ENCODE results near the gene COL25A1.
"Not testable (repeated sequence)": the region's sequence is repeated elsewhere in the genome, so short reads cannot be mapped to it uniquely, and the experiment has no call there.

COL25A1 gene

GRCh38 chr4:109114501-109114900 lies 188.0 kb downstream of the COL25A1 start:
- DNase-seq = no peak

- DNase-seq = no peak
Observed at GRCh38 chr4:109113521-109113920, 188.9 kb downstream of the COL25A1 start.

- no peak for DNase-seq
Observed at GRCh38 chr4:109111031-109111430, 191.4 kb downstream of the COL25A1 start.

- not testable (repeated sequence) for DNase-seq
Observed at GRCh38 chr4:109108215-109108614, 194.2 kb downstream of the COL25A1 start.

- no peak for DNase-seq
Observed at GRCh38 chr4:109094056-109094455, 208.4 kb downstream of the COL25A1 start.

- no peak for DNase-seq
Observed at GRCh38 chr4:109091727-109092409, 210.6 kb downstream of the COL25A1 start.

- DNase-seq = no peak
Observed at GRCh38 chr4:109083911-109084310, 218.5 kb downstream of the COL25A1 start.

- DNase-seq = no peak
Observed at GRCh38 chr4:109079731-109080130, 222.7 kb downstream of the COL25A1 start.

GRCh38 chr4:109079201-109079600 lies 223.3 kb downstream of the COL25A1 start:
- no peak for DNase-seq

DNA sequence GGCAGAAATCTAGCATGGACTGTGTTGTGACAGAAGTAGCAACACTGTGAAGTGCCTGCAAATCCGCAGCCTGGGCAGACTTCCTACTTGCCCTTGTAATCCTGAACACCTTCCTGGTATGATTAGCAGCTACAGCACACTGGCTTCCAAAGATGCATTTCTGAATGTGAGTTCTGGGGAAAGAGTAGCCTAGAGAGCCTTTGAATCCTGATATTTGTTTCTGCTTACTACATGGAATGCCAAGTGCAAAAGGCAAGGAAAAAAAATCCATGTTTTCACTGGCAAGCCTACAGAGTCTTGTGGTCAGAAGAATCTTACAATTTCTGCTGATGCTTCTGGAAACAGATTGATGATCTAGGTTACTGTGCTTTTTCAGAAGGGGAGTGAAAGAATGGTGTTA lies 223.7 kb downstream of the COL25A1 start:
- no peak for DNase-seq

DNA sequence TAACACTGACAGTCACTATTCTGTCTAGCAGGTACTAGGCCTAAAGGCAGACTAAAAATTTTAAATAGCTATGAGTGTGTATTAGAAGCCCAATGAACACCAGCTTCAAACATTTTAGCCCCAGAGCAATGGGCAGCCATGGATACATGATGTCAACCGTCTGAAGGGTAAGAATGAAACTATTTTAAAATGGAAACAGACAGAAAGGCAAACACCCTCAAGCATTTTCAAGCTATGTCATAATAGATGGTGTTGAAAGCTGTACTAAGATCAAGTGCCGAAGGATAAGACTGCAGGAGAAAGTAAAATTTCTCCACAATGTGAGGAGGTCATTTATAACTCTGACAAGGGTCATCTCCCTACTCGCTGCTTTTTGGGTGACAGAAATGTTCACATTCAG lies 225.0 kb downstream of the COL25A1 start:
- no peak for DNase-seq

- not testable (repeated sequence) for DNase-seq
Observed at GRCh38 chr4:109076709-109077108, 225.7 kb downstream of the COL25A1 start.

- DNase-seq = no peak
Observed at GRCh38 chr4:109075621-109076020, 226.8 kb downstream of the COL25A1 start.

- no peak for DNase-seq
Observed at GRCh38 chr4:109072595-109072994, 229.9 kb downstream of the COL25A1 start.

DNA sequence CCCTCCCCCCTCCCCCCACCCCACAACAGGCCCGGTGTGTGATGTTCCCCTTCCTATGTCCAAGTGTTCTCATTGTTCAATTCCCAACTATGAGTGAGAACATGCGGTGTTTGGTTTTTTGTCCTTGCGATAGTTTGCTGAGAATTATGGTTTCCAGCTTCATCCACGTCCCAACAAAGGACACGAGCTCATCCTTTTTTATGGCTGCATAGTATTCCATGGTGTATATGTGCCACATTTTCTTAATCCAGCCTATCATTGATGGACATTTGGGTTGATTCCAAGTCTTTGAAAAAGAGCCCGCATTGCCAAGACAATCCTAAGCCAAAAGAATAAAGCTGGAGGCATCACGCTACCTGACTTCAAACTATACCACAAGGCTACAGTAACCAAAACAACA lies 231.8 kb downstream of the COL25A1 start:
- DNase-seq = not testable (repeated sequence)

GRCh38 chr4:109067508-109068235 lies 234.8 kb downstream of the COL25A1 start:
- DNase-seq = no peak

DNA sequence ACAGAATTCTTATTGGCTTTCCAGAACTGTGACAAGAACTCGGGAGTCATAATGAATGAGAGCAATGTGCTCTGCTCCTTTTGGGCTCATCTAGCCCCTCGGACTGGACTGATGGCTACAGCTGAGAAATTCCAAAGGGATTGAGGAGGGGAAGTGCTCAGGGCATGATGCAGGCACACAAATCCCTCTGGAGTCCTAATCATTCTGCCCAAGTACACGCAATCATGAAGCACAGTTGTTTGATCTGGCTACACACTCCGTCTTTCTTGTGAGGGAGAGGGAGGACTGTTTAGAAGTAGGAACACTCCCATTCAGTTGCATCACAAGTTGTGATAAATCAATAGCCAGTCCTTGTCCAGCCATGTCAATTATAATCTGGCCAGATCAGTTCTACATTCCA lies 237.5 kb downstream of the COL25A1 start:
- DNase-seq = no peak

GRCh38 chr4:109053257-109053656 lies 249.2 kb downstream of the COL25A1 start:
- DNase-seq = no peak

DNA sequence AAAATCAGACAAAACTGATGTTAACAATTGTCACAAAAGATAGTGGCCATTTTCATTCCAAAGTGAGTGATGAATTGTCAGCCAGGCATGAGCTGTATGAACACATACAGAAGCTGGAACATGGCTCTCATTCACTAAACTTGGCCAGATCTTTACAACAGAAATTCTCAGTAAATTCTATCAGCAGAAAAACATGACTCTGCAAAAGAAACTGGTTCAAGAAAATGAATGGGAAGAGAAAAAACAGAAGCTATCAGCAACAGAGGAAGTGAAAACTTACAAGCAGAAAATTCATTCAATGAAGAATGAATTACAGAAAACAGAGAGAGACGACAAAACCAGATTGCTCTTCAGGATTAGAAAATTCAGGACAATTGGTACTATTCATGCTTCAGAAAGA lies 249.6 kb downstream of the COL25A1 start:
- DNase-seq = no peak

DNA sequence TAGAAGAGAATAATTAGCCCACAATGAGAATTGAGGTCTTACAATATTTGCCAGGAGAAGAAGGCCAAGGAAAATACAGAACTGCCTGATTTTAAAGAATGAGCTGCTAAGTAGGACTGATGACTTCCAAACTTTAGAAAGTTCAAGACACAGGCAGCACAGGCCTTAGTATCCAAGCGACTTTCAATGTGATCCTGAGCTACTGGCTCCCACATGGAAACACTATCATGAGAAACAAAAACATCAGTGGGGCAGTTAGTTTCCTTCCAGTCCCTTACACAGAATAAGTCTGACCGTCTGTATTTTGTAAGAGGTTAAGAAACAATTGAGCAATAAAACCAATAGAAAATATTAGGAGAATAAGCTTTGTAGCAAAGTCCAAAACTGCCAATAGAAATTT lies 251.4 kb downstream of the COL25A1 start:
- DNase-seq = no peak

GRCh38 chr4:109049926-109050325 lies 252.5 kb downstream of the COL25A1 start:
- DNase-seq = no peak

DNA sequence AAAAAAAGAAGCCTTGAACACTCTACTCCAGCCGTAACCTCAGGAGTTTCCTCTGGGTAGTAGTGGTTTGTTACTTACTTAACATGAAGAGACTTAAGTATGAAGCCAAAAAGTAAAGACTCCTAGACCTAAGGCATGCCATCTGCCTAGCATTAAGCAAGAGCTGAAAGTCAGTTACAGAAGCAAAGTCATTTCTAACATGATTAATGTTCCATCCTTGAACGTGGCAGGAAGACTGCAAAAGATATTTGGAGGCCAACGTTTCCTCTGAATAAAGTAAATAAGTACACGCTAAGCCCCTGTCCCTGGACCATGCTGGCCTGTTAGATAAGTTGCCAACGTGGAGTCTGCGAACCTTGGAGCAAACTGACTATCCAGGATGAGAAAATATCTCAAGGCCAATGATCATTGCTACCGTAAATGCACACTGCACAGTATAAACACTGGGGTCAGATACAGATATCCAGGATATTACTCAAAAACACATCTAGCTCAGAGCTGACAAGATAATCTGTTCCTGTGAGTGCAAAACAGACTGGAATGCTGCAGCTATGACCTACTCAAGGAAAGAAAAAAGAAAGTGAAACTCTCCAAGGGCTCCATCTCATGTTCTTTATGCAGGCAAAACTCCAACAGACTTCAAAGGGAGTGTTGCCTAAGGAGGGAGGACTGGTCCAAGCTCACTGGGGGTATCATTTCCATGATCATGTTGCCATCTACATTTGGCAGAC lies 255.8 kb downstream of the COL25A1 start:
- DNase-seq = no peak

- no peak for DNase-seq
Observed at GRCh38 chr4:109044431-109044830, 258.0 kb downstream of the COL25A1 start.

DNA sequence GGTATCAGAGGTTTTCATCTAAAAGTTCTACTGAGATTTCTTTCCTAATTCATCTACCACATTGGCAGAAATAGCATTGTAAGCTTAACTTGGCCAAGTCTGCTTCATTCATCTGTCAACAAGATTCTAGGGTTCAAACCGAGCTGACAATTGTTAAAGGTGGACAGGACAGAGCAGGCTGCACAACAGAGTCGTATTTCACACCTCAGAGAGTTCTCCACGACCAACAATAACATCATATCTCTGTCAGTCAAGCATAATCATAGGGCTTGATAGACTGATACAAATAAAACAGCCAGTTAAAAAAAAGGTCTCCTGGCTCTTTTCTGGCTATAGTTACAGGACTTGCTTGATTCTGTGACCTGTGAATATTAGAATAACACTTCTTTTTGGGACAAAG lies 259.2 kb downstream of the COL25A1 start:
- DNase-seq = no peak
